HEK293 (cell line): ENCODE data around the gene VRK2.
"Not testable (repeated sequence)": the region's sequence is repeated elsewhere in the genome, so short reads cannot be mapped to it uniquely, and the experiment has no call there.

Experiments
- CTCF ChIA-PET: fragments of 350-600 bp; formaldehyde crosslinking; extraction: SDS; loops from one replicate; lab custom pipeline; 2021; ENCODE audit warnings: antibody characterized with exemption; lab: Yijun Ruan, JAX
- POLR2A ChIA-PET: fragments of 300-600 bp; formaldehyde crosslinking; extraction: SDS; loops from one replicate; lab custom pipeline; 2020; ENCODE audit warnings: antibody characterized with exemption, inconsistent platforms; lab: Yijun Ruan, JAX
- H3K27ac ChIP-seq: fragments of 200-500 bp; sonication (Bioruptor generic); 2 replicates; pipeline ENCODE4 v1.5.1; 2014; ENCODE audit warnings: low read depth, low read length, control low read depth, inconsistent platforms; ENCODE audit errors: extremely low read depth
- H3K36me3 ChIP-seq, 2 experiments: fragments of 200-500 bp in 1 of 2; sonication (Bioruptor generic) in 1 of 2; 1 replicate in 1 of 2; 2 replicates in 1 of 2; pipeline ENCODE4 v1.5.1; 2014 to 2017; ENCODE audit warnings: inconsistent platforms in 2 of 2, low read length in 2 of 2; ENCODE audit not compliant: control insufficient read depth in 2 of 2, insufficient read depth in 1 of 2
- H3K4me1 ChIP-seq: fragments of 200-500 bp; sonication (Bioruptor generic); 2 replicates; pipeline ENCODE4 v1.5.1; 2014; ENCODE audit warnings: mild to moderate bottlenecking, low read length, inconsistent platforms; ENCODE audit not compliant: control insufficient read depth, insufficient read depth
- H3K4me3 ChIP-seq: 2 replicates; pipeline ENCODE4 v1.5.1; 2011; ENCODE audit warnings: low read depth, mild to moderate bottlenecking, control low read depth, low read length, moderate library complexity
- H3K9me3 ChIP-seq: fragments of 200-500 bp; sonication (Bioruptor generic); 2 replicates; pipeline ENCODE4 v1.5.1; 2014; ENCODE audit warnings: low read depth, low read length, inconsistent platforms; ENCODE audit not compliant: control insufficient read depth, insufficient read depth
- CTCF ChIP-seq: fragments of 450-650 bp; formaldehyde crosslinking; IDR thresholded peaks from 2 replicates; pipeline ENCODE4 v1.5.1; 2016; ENCODE audit warnings: missing biosample characterization, missing genetic modification characterization
- SETDB1 ChIP-seq: IDR thresholded peaks from one replicate; pipeline ENCODE4 v1.6.1; 2017; ENCODE audit warnings: mild to moderate bottlenecking, low read length, moderate library complexity, mixed read lengths; ENCODE audit not compliant: insufficient read length
- ZNF280C ChIP-seq: fragments of 450-650 bp; formaldehyde crosslinking; IDR thresholded peaks from 2 replicates; pipeline ENCODE4 v1.5.1; 2016; ENCODE audit warnings: missing biosample characterization, missing genetic modification characterization
- ZNF518A ChIP-seq: fragments of 450-650 bp; formaldehyde crosslinking; conservative IDR thresholded peaks from 2 replicates; pipeline ENCODE4 v1.5.1; 2016; ENCODE audit warnings: low read depth, missing biosample characterization, missing genetic modification characterization
- ZNF549 ChIP-seq: fragments of 450-650 bp; IDR thresholded peaks from 2 replicates; pipeline ENCODE4 v1.5.1; 2018; ENCODE audit warnings: missing biosample characterization, missing genetic modification characterization, mild to moderate bottlenecking, inconsistent platforms, moderate library complexity
- ZNF600 ChIP-seq: fragments of 450-650 bp; formaldehyde crosslinking; IDR thresholded peaks from 2 replicates; pipeline ENCODE4 v1.5.1; 2016; ENCODE audit warnings: missing biosample characterization, missing genetic modification characterization
- ZNF692 ChIP-seq: fragments of 450-650 bp; formaldehyde crosslinking; IDR thresholded peaks from 2 replicates; pipeline ENCODE4 v1.5.1; 2016; ENCODE audit warnings: missing biosample characterization, missing genetic modification characterization
- ZNF837 ChIP-seq: fragments of 450-650 bp; formaldehyde crosslinking; IDR thresholded peaks from 2 replicates; pipeline ENCODE4 v1.5.1; 2016; ENCODE audit warnings: missing biosample characterization, missing genetic modification characterization
- ZSCAN18 ChIP-seq: fragments of 450-650 bp; formaldehyde crosslinking; IDR thresholded peaks from 2 replicates; pipeline ENCODE4 v1.5.1; 2016; ENCODE audit warnings: missing biosample characterization, missing genetic modification characterization

VRK2 gene

GRCh38 chr2:58158481-58158880 is 111.9 kb downstream of the VRK2 start (continued):
- no peak for TF ChIP-seq ZNF692 (tag by site-specific recombination)

- TF ChIP-seq CTCF (tag by site-specific recombination) (no peak), ZNF837 (tag by site-specific recombination) (no peak), ZNF280C (tag by site-specific recombination) (no peak), ZNF549 (tag by site-specific recombination) (no peak), ZSCAN18 (tag by site-specific recombination) (no peak), SETDB1 (no peak), ZNF518A (tag by site-specific recombination) (no peak), ZNF600 (no peak)
- no peak overlapping the region for H3K4me3 ChIP-seq
- no peaks in the 10 kb centered on the region for H3K4me1 ChIP-seq
- ChIA-PET POLR2A (no interaction called here), CTCF (no interaction called here)
- no peak overlapping the region for H3K27ac ChIP-seq
- H3K36me3 ChIP-seq, result peaks cover 28 to 50% of the 10 kb centered on the region in 2 experiments; a peak in 2 of 3 replicates
- H3K9me3 ChIP-seq, result no peaks in the 10 kb centered on the region
Measured at GRCh38 chr2:58163913-58164312, 117.3 kb downstream of the VRK2 start.

GRCh38 chr2:58168130-58168529 is 121.5 kb downstream of the VRK2 start:
- H3K36me3 ChIP-seq, result peaks cover 0 to 16% of the 10 kb centered on the region in 2 experiments; a peak in 1 of 3 replicates
- CTCF ChIA-PET, H3K4me1 ChIP-seq, POLR2A ChIA-PET, H3K4me3 ChIP-seq, H3K27ac ChIP-seq, H3K9me3 ChIP-seq: not testable (repeated sequence)

- not testable (repeated sequence) for H3K4me1 ChIP-seq
- CTCF ChIA-PET, result interaction anchor here (0.7 kb wide), 1 partner anchor 376 kb away, joined by 3 read pairs; no protein-coding TSS in a partner anchor
Measured at GRCh38 chr2:58169845-58170244, 123.2 kb downstream of the VRK2 start.

GRCh38 chr2:58170334-58170933 is 123.8 kb downstream of the VRK2 start:
- H3K27ac ChIP-seq, H3K4me1 ChIP-seq, H3K4me3 ChIP-seq, H3K9me3 ChIP-seq, POLR2A ChIA-PET: not testable (repeated sequence)
- CTCF ChIA-PET, result interaction anchor here (0.7 kb wide), 1 partner anchor 338 kb away, joined by 4 read pairs; no protein-coding TSS in a partner anchor
- peaks cover 0 to 12% of the 10 kb centered on the region in 2 experiments; a peak in 1 of 3 replicates for H3K36me3 ChIP-seq

More at GRCh38 chr2:58169845-58170244, 123.2 kb downstream of the VRK2 start:
- H3K4me3 ChIP-seq, H3K9me3 ChIP-seq, POLR2A ChIA-PET, H3K27ac ChIP-seq: not testable (repeated sequence)
- peaks cover 0 to 12% of the 10 kb centered on the region in 2 experiments; a peak in 1 of 3 replicates for H3K36me3 ChIP-seq

- H3K27ac ChIP-seq, POLR2A ChIA-PET, CTCF ChIA-PET: not testable (repeated sequence)
Measured at GRCh38 chr2:58171831-58172230, 125.2 kb downstream of the VRK2 start.

More at GRCh38 chr2:58171831-58172230, 125.2 kb downstream of the VRK2 start:
- H3K36me3 ChIP-seq, H3K4me3 ChIP-seq, H3K4me1 ChIP-seq, H3K9me3 ChIP-seq: not testable (repeated sequence)
